CD14-positive monocyte (primary cell): ENCODE results near the gene PMPCA. TPM values are rescaled to one million over a fixed set of nuclear protein-coding genes. Genes with fewer than 3 reads are reported as not detected.

Source experiments
- DNase-seq, 3 donors: peaks; one replicate each; pipeline ENCODE4 v3.0.0-alpha.2; 2011 to 2022
- H2AFZ ChIP-seq: 2 replicates; pipeline ENCODE4 v1.6.0; 2012; ENCODE audit warnings: mild to moderate bottlenecking, low read depth, low read length, inconsistent platforms; ENCODE audit not compliant: insufficient read depth, poor library complexity, severe bottlenecking
- H3K27ac ChIP-seq, 2 donors: 1 replicate in 1 of 2; 2 replicates in 1 of 2; pipeline ENCODE4 v1.5.1; 2012 to 2013; ENCODE audit warnings: low read length in 2 of 2, control low read depth in 1 of 2, inconsistent platforms in 1 of 2, low read depth in 1 of 2, mild to moderate bottlenecking in 1 of 2
- H3K27me3 ChIP-seq, 2 donors: one replicate each; pipeline versions ENCODE4 v1.6.0 to v1.6.1; 2011 to 2013; ENCODE audit warnings: low read length in 2 of 2; ENCODE audit not compliant: control insufficient read depth in 2 of 2, insufficient read depth in 2 of 2
- H3K36me3 ChIP-seq, 2 donors: replicated peaks in 1 of 2; 1 replicate in 1 of 2; 2 replicates in 1 of 2; pipeline versions ENCODE4 v1.5.1 to v1.6.1; 2012 to 2013; ENCODE audit warnings: low read length in 2 of 2, control low read depth in 1 of 2, inconsistent platforms in 1 of 2, mild to moderate bottlenecking in 1 of 2; ENCODE audit not compliant: insufficient read depth in 2 of 2, control insufficient read depth in 1 of 2
- H3K4me1 ChIP-seq, 2 donors: 1 replicate in 1 of 2; 2 replicates in 1 of 2; pipeline versions ENCODE4 v1.5.1 to v1.6.1; 2012 to 2013; ENCODE audit warnings: low read length in 2 of 2, control low read depth in 1 of 2, inconsistent platforms in 1 of 2, mild to moderate bottlenecking in 1 of 2, moderate library complexity in 1 of 2; ENCODE audit not compliant: insufficient read depth in 2 of 2, control insufficient read depth in 1 of 2
- H3K4me2 ChIP-seq: replicated peaks from 2 replicates; pipeline ENCODE3; 2012; ENCODE audit warnings: low read length, moderate library complexity, mild to moderate bottlenecking; ENCODE audit not compliant: poor library complexity, severe bottlenecking; ENCODE audit errors: extremely low read depth
- H3K4me3 ChIP-seq, 3 experiments: fragments of 200-600 bp in 1 of 3; sonication (generic) in 1 of 3; replicated peaks in 1 of 3; 1 replicate in 2 of 3; 2 replicates in 1 of 3; pipeline ENCODE4 v1.5.1; 2011 to 2013; ENCODE audit warnings: low read length in 3 of 3, mild to moderate bottlenecking in 3 of 3, control low read depth in 2 of 3, low read depth in 2 of 3, inconsistent platforms in 1 of 3, moderate library complexity in 1 of 3
- H3K79me2 ChIP-seq: 2 replicates; pipeline ENCODE4 v1.6.0; 2012; ENCODE audit warnings: mild to moderate bottlenecking, control low read depth, inconsistent platforms, low read length, moderate library complexity; ENCODE audit not compliant: insufficient read depth
- H3K9ac ChIP-seq: 2 replicates; pipeline ENCODE4 v1.6.0; 2017; ENCODE audit warnings: low read length, mild to moderate bottlenecking; ENCODE audit not compliant: insufficient read depth, poor library complexity, severe bottlenecking
- H3K9me3 ChIP-seq, 2 donors: replicated peaks in 1 of 2; 1 replicate in 1 of 2; 2 replicates in 1 of 2; pipeline versions ENCODE4 v1.5.1 to v1.6.1; 2012 to 2013; ENCODE audit warnings: low read length in 2 of 2, control low read depth in 1 of 2; ENCODE audit not compliant: control insufficient read depth in 1 of 2, insufficient read depth in 1 of 2
- H4K20me1 ChIP-seq: 2 replicates; pipeline ENCODE4 v1.6.0; 2012; ENCODE audit warnings: mild to moderate bottlenecking, low read length, control low read depth, moderate library complexity; ENCODE audit not compliant: insufficient read depth
- H3K27ac Mint-ChIP-seq, 7 donors: one replicate each; pipeline ENCODE4 v1.8.0; 2020; ENCODE audit warnings: mild to moderate bottlenecking in 7 of 7, mixed read lengths in 7 of 7, moderate library complexity in 6 of 7, inconsistent platforms in 2 of 7
- H3K27me3 Mint-ChIP-seq, 3 donors: one replicate each; pipeline ENCODE4 v1.8.0; 2021 to 2022; ENCODE audit warnings: low read depth in 3 of 3, mild to moderate bottlenecking in 3 of 3, mixed read lengths in 3 of 3, moderate library complexity in 3 of 3, inconsistent platforms in 1 of 3
- H3K36me3 Mint-ChIP-seq, 2 donors: one replicate each; pipeline ENCODE4 v1.8.0; 2020; ENCODE audit warnings: mixed read lengths in 2 of 2, inconsistent platforms in 1 of 2, mild to moderate bottlenecking in 1 of 2
- H3K4me1 Mint-ChIP-seq: one replicate; pipeline ENCODE4 v1.8.0; 2020; ENCODE audit warnings: mild to moderate bottlenecking, mixed read lengths
- H3K4me3 Mint-ChIP-seq, 2 donors: one replicate each; pipeline ENCODE4 v1.8.0; 2020; ENCODE audit warnings: mild to moderate bottlenecking in 2 of 2, mixed read lengths in 2 of 2, moderate library complexity in 1 of 2
- H3K9me3 Mint-ChIP-seq, 7 donors: one replicate each; pipeline ENCODE4 v1.8.0; 2020 to 2022; ENCODE audit warnings: mixed read lengths in 7 of 7, mild to moderate bottlenecking in 6 of 7, moderate library complexity in 6 of 7, inconsistent platforms in 2 of 7
- CTCF ChIP-seq: fragments of 200-600 bp; IDR thresholded peaks from one replicate; pipeline ENCODE4 v1.8.0; 2022; ENCODE audit warnings: antibody characterized with exemption, mild to moderate bottlenecking
- WGBS: methylation state at CpG from one replicate; pipeline ENCODE4 v1.1.5; 2013; ENCODE audit warnings: missing lambda C conversion rate; ENCODE audit not compliant: insufficient coverage; 5-methylcytosine and 5-hydroxymethylcytosine counted together
- intact Hi-C, 2 donors: fragments of 100-400 bp; cut with micrococcal nuclease; formaldehyde crosslinking; loops; one replicate each; pipeline versions ENCODE4 v1.15.0 to v1.15.1; 2023
- polyA plus RNA-seq, 3 donors: library from polyadenylated mRNA; depleted of rRNA in 1 of 3; unstranded in 2 of 3; stranded (reverse) in 1 of 3; fragments of 300-500 nt in 2 of 3; fragments of >200 nt in 1 of 3; fragmentation: Illumina TruSeq in 2 of 3; gene quantifications; 1 replicate in 2 of 3; 2 replicates in 1 of 3; pipeline ENCODE4 v1.2.3, GENCODE V29; 2012 to 2021

Gene PMPCA
- polyA plus RNA-seq, 3 donors: 23.1 to 58.8 (median 24.9) TPM

- Histone ChIP-seq H3K79me2 (no peaks in the 10 kb centered on the region), H2AFZ (no peak overlapping the region), H3K4me2 (no peak overlapping the region), H4K20me1 (peaks cover 66% of the 10 kb centered on the region), H3K36me3 (peaks cover 97 to 98% of the 10 kb centered on the region in 2 donors), H3K4me3 (no peak overlapping the region), H3K4me1 (no peaks in the 10 kb centered on the region), H3K9ac (no peak overlapping the region), H3K9me3 (no peaks in the 10 kb centered on the region), H3K27ac (no peak overlapping the region), H3K27me3 (no peaks in the 10 kb centered on the region)
- no peaks in the 10 kb centered on the region for H3K4me1 Mint-ChIP-seq
- H3K9me3 Mint-ChIP-seq: peaks cover 0 to 2% (median 0%) of the 10 kb centered on the region in 7 donors
- H3K36me3 Mint-ChIP-seq: peaks cover 87 to 99% of the 10 kb centered on the region in 2 donors
- H3K27ac Mint-ChIP-seq: peak overlapping the region in 2 of 7 donors; percentile 15 to 63
- no peak for DNase-seq
- H3K4me3 Mint-ChIP-seq: no peak overlapping the region
- WGBS: 98% methylated on average over 19 of the region's 23 CpGs
- intact Hi-C loops: no loop called here
- TF ChIP-seq CTCF: no peak
- H3K27me3 Mint-ChIP-seq: peaks cover 0 to 3% (median 0%) of the 10 kb centered on the region in 3 donors
Measured at GRCh38 chr9:136460772-136461325, 50.4 kb downstream of the PMPCA start.

- no peak for TF ChIP-seq CTCF
- no peaks in the 10 kb centered on the region for H3K4me1 ChIP-seq
- Mint-ChIP-seq H3K4me3 (no peak overlapping the region), H3K4me1 (no peaks in the 10 kb centered on the region), H3K9me3 (peaks cover 0 to 2% (median 0%) of the 10 kb centered on the region in 7 donors), H3K27ac (no peak overlapping the region), H3K27me3 (peaks cover 0 to 3% (median 0%) of the 10 kb centered on the region in 3 donors), H3K36me3 (peaks cover 84 to 99% of the 10 kb centered on the region in 2 donors)
- H3K4me2 ChIP-seq: no peak overlapping the region
- peaks cover 75% of the 10 kb centered on the region for H4K20me1 ChIP-seq
- H3K4me3 ChIP-seq: no peak overlapping the region
- H3K79me2 ChIP-seq: no peaks in the 10 kb centered on the region
- DNase-seq: no peak
- no peak overlapping the region for H3K9ac ChIP-seq
- intact Hi-C loops: no loop called here
- H3K27me3 ChIP-seq: no peaks in the 10 kb centered on the region
- no peak overlapping the region for H2AFZ ChIP-seq
- H3K36me3 ChIP-seq: peaks cover 97 to 98% of the 10 kb centered on the region in 2 donors
- H3K27ac ChIP-seq: no peak overlapping the region
- 98% methylated on average over 13 of the region's 17 CpGs for WGBS
- no peaks in the 10 kb centered on the region for H3K9me3 ChIP-seq
Measured at GRCh38 chr9:136462664-136463063, 52.2 kb downstream of the PMPCA start.
